Thyroid gland (tissue), 4 donors: ENCODE measurements around the gene KRTAP9-3. TPM values are rescaled to one million over a fixed set of nuclear protein-coding genes. Genes with fewer than 3 reads are reported as not detected.
"Not testable (repeated sequence)": the region's sequence is repeated elsewhere in the genome, so short reads cannot be mapped to it uniquely, and the experiment has no call there.

Source experiments
- DNase-seq, 2 donors: peaks; one replicate each; pipeline ENCODE4 v3.0.0-alpha.2; 2019
- H3K27ac ChIP-seq, 3 donors: fragments of 200-600 bp; sonication (generic); 1 replicate in 2 of 3; 2 replicates in 1 of 3; pipeline ENCODE4 v1.5.1; 2016 to 2019; ENCODE audit warnings: mild to moderate bottlenecking in 1 of 3, moderate library complexity in 1 of 3
- H3K27me3 ChIP-seq: fragments of 200-600 bp; sonication (generic); one replicate; pipeline ENCODE4 v1.5.1; 2019
- H3K36me3 ChIP-seq, 2 donors: fragments of 200-600 bp; sonication (generic); one replicate each; pipeline ENCODE4 v1.5.1; 2016 to 2019
- H3K4me1 ChIP-seq, 2 donors: fragments of 200-600 bp; sonication (generic); one replicate each; pipeline ENCODE4 v1.5.1; 2017 to 2019
- H3K4me3 ChIP-seq, 3 donors: fragments of 200-600 bp; sonication (generic); replicated peaks in 1 of 3; 1 replicate in 2 of 3; 2 replicates in 1 of 3; pipeline ENCODE4 v1.5.1; 2016; ENCODE audit warnings: mild to moderate bottlenecking in 1 of 3
- H3K9me3 ChIP-seq: fragments of 200-600 bp; sonication (generic); one replicate; pipeline ENCODE4 v1.5.1; 2017
- CTCF ChIP-seq, 6 experiments: fragments of 200-600 bp in 3 of 6; fragments of 450-650 bp in 3 of 6; sonication (generic) in 3 of 6; IDR thresholded peaks; one replicate each; pipeline ENCODE4 v1.5.1; 2016 to 2019; ENCODE audit warnings: antibody characterized with exemption in 6 of 6, mild to moderate bottlenecking in 2 of 6, inconsistent platforms in 1 of 6, moderate library complexity in 1 of 6
- POLR2A ChIP-seq, 2 donors: fragments of 450-650 bp; IDR thresholded peaks; one replicate each; pipeline ENCODE4 v1.6.1; 2017; ENCODE audit warnings: antibody characterized with exemption in 2 of 2, mild to moderate bottlenecking in 2 of 2, moderate library complexity in 1 of 2
- WGBS, 2 donors: methylation state at CpG; one replicate each; pipeline ENCODE4 v1.1.5; 2017; 5-methylcytosine and 5-hydroxymethylcytosine counted together
- intact Hi-C: fragments of 100-400 bp; cut with DNase I; formaldehyde crosslinking; loops from one replicate; pipeline ENCODE4 v1.15.1; 2023
- total RNA-seq, 4 donors: library from RNA; depleted of rRNA; stranded (reverse); fragments of >200 nt; gene quantifications; one replicate each; pipeline ENCODE4 v1.2.3, GENCODE V29; 2016

KRTAP9-3 gene
- total RNA-seq, 4 donors from 2014 or later = not detected

- Histone ChIP-seq H3K4me1 (no peaks in the 10 kb centered on the region), H3K9me3 (no peaks in the 10 kb centered on the region), H3K27me3 (no peaks in the 10 kb centered on the region), H3K36me3 (no peaks in the 10 kb centered on the region), H3K4me3 (no peak overlapping the region), H3K27ac (no peak overlapping the region)
- DNase-seq = no peak
- intact Hi-C loops = no loop called here
- no peak for TF ChIP-seq CTCF (IDR thresholded peaks at IDR 0.05)
- TF ChIP-seq POLR2A (IDR thresholded peaks at IDR 0.05) = no peak
Measured at GRCh38 chr17:41258406-41258805, 26.2 kb downstream of the KRTAP9-3 start.

- Histone ChIP-seq H3K36me3 (no peaks in the 10 kb centered on the region), H3K4me1 (no peaks in the 10 kb centered on the region), H3K9me3 (no peaks in the 10 kb centered on the region), H3K27ac (no peak overlapping the region), H3K4me3 (no peak overlapping the region), H3K27me3 (no peaks in the 10 kb centered on the region)
- intact Hi-C loops = no loop called here
- TF ChIP-seq POLR2A (IDR thresholded peaks at IDR 0.05) = no peak
- no peak for TF ChIP-seq CTCF (IDR thresholded peaks at IDR 0.05)
- 64 to 90% methylated on average over 2 of the region's 2 CpGs for WGBS, 2 donors
- no peak for DNase-seq
Measured at GRCh38 chr17:41263212-41263611, 31.0 kb downstream of the KRTAP9-3 start.

- no peaks in the 10 kb centered on the region for H3K9me3 ChIP-seq
- no peaks in the 10 kb centered on the region for H3K4me1 ChIP-seq
- no peaks in the 10 kb centered on the region for H3K27me3 ChIP-seq
- H3K36me3 ChIP-seq = no peaks in the 10 kb centered on the region
- no peak overlapping the region for H3K4me3 ChIP-seq
- DNase-seq = no peak
- no peak overlapping the region for H3K27ac ChIP-seq
- intact Hi-C loops = no loop called here
- no peak for TF ChIP-seq POLR2A (IDR thresholded peaks at IDR 0.05)
- TF ChIP-seq CTCF (IDR thresholded peaks at IDR 0.05) = no peak
- 36 to 47% methylated on average over 3 of the region's 3 CpGs for WGBS, 2 donors
Measured at GRCh38 chr17:41264599-41264998, 32.4 kb downstream of the KRTAP9-3 start.

GRCh38 chr17:41265078-41265477, 32.8 kb downstream of the KRTAP9-3 start, which contains the start of gene KRTAP9-6:
Gene KRTAP9-6 (plus strand): TSS chr17:41265378. CDS start chr17:41265378, 0 bp downstream.
- Histone ChIP-seq H3K36me3 (no peaks in the 10 kb centered on the region), H3K4me1 (no peaks in the 10 kb centered on the region), H3K9me3 (no peaks in the 10 kb centered on the region), H3K27me3 (no peaks in the 10 kb centered on the region), H3K27ac (no peak within 1 kb of the TSS), H3K4me3 (no peak within 1 kb of the TSS)
- no peak for TF ChIP-seq POLR2A (IDR thresholded peaks at IDR 0.05)
- no peak for TF ChIP-seq CTCF (IDR thresholded peaks at IDR 0.05)
- WGBS, 2 donors = 52 to 59% methylated on average over 2 of the region's 2 CpGs
- intact Hi-C loops = no loop called here
- no peak for DNase-seq

GRCh38 chr17:41267711-41268110, 35.5 kb downstream of the KRTAP9-3 start:
- intact Hi-C loops = no loop called here
- WGBS, 2 donors = no CpG with 5 or more reads among the region's 3 CpGs
- TF ChIP-seq CTCF (IDR thresholded peaks at IDR 0.05) = no peak
- no peak for TF ChIP-seq POLR2A (IDR thresholded peaks at IDR 0.05)
- Histone ChIP-seq H3K4me3 (no peak overlapping the region), H3K9me3 (no peaks in the 10 kb centered on the region), H3K27ac (no peak overlapping the region), H3K4me1 (no peaks in the 10 kb centered on the region), H3K27me3 (no peaks in the 10 kb centered on the region), H3K36me3 (no peaks in the 10 kb centered on the region)
- no peak for DNase-seq

GRCh38 chr17:41271323-41271722, 39.1 kb downstream of the KRTAP9-3 start:
- WGBS, 2 donors = no CpG with 5 or more reads among the region's 1 CpG
- H3K4me3 ChIP-seq, H3K4me1 ChIP-seq, H3K9me3 ChIP-seq, H3K36me3 ChIP-seq, intact Hi-C loops, H3K27ac ChIP-seq, DNase-seq, H3K27me3 ChIP-seq: not testable (repeated sequence)
